Loucy (cell line): ENCODE data around the gene ERC1.

Source experiments
- H2AFZ ChIP-seq: fragments of 200-600 bp; sonication (generic); 2 replicates; pipeline ENCODE4 v1.6.0; 2016; ENCODE audit warnings: antibody characterized with exemption, mild to moderate bottlenecking, low read length, moderate library complexity
- H3F3A ChIP-seq: fragments of 200-600 bp; 2 replicates; pipeline ENCODE4 v1.6.0; 2016; ENCODE audit warnings: antibody characterized with exemption, low read depth, mild to moderate bottlenecking
- H3K27me3 ChIP-seq: fragments of 200-600 bp; sonication (generic); 2 replicates; pipeline ENCODE4 v1.6.1; 2014; ENCODE audit warnings: low read length, mild to moderate bottlenecking; ENCODE audit not compliant: insufficient read depth, poor library complexity, severe bottlenecking
- H3K36me3 ChIP-seq: fragments of 200-600 bp; sonication (generic); 2 replicates; pipeline ENCODE4 v1.6.1; 2016; ENCODE audit warnings: low read length; ENCODE audit not compliant: insufficient read depth
- H3K4me1 ChIP-seq: fragments of 200-600 bp; sonication (generic); 2 replicates; pipeline ENCODE4 v1.5.1; 2014; ENCODE audit warnings: low read length, mild to moderate bottlenecking; ENCODE audit not compliant: insufficient read depth, poor library complexity, severe bottlenecking
- H3K4me2 ChIP-seq: fragments of 200-600 bp; sonication (generic); 2 replicates; pipeline ENCODE4 v1.6.0; 2014; ENCODE audit warnings: antibody characterized with exemption, low read length, low read depth, mild to moderate bottlenecking; ENCODE audit not compliant: poor library complexity, severe bottlenecking
- H3K4me3 ChIP-seq: fragments of 200-600 bp; sonication (generic); 2 replicates; pipeline ENCODE4 v1.5.1; 2014; ENCODE audit warnings: low read length, mild to moderate bottlenecking, mixed read lengths; ENCODE audit not compliant: poor library complexity, severe bottlenecking
- H3K79me2 ChIP-seq: fragments of 200-600 bp; sonication (generic); 2 replicates; pipeline ENCODE4 v1.6.1; 2014; ENCODE audit warnings: low read length; ENCODE audit not compliant: insufficient read depth
- H3K9ac ChIP-seq: fragments of 200-600 bp; sonication (generic); 2 replicates; pipeline ENCODE4 v1.6.0; 2014; ENCODE audit warnings: mild to moderate bottlenecking, low read depth, low read length, moderate library complexity; ENCODE audit not compliant: poor library complexity, severe bottlenecking
- H3K9me2 ChIP-seq: fragments of 200-600 bp; sonication (generic); replicated peaks from 2 replicates; pipeline ENCODE4 v1.6.1; 2016; ENCODE audit warnings: low read depth, low read length, mixed read lengths
- H3K9me3 ChIP-seq: fragments of 200-600 bp; sonication (generic); 2 replicates; pipeline ENCODE4 v1.6.1; 2014; ENCODE audit warnings: mild to moderate bottlenecking, antibody characterized with exemption, low read length, low read depth; ENCODE audit not compliant: insufficient read depth
- H4K20me1 ChIP-seq: fragments of 200-600 bp; sonication (generic); 2 replicates; pipeline ENCODE4 v1.6.0; 2014; ENCODE audit warnings: antibody characterized with exemption, low read length, mild to moderate bottlenecking; ENCODE audit not compliant: insufficient read depth, poor library complexity, severe bottlenecking
- CTCF ChIP-seq: fragments of 200-600 bp; sonication (generic); conservative IDR thresholded peaks from 2 replicates; pipeline ENCODE4 v1.5.1; 2014; ENCODE audit warnings: mild to moderate bottlenecking, antibody characterized with exemption, low read length
- EZH2phosphoT487 ChIP-seq: fragments of 200-600 bp; IDR thresholded peaks from 2 replicates; pipeline ENCODE4 v1.6.1; 2018; ENCODE audit warnings: antibody characterized with exemption, mild to moderate bottlenecking, moderate library complexity, borderline replicate concordance

The ERC1 gene

GRCh38 chr12:1491983-1492697 is 501.1 kb downstream of the ERC1 start:
- TF ChIP-seq CTCF (no peak), EZH2phosphoT487 (no peak)
- Histone ChIP-seq H3K27me3 (no peaks in the 10 kb centered on the region), H3K4me1 (peaks cover 37% of the 10 kb centered on the region), H4K20me1 (no peaks in the 10 kb centered on the region), H3K9me3 (no peaks in the 10 kb centered on the region), H3K79me2 (no peaks in the 10 kb centered on the region), H3K36me3 (no peaks in the 10 kb centered on the region; the same call in 1 of the 2 replicates), H2AFZ (no peak overlapping the region), H3K4me3 (no peak overlapping the region), H3K4me2 (peak overlapping the region; percentile 18), H3K9ac (no peak overlapping the region), H3K9me2 (no peaks in the 10 kb centered on the region), H3F3A (peaks cover 12% of the 10 kb centered on the region; the same call in 1 of the 2 replicates)

GRCh38 chr12:1493781-1494565 is 502.9 kb downstream of the ERC1 start:
- H3K9me3 ChIP-seq, result no peaks in the 10 kb centered on the region
- no peak for TF ChIP-seq EZH2phosphoT487
- TF ChIP-seq CTCF, result no peak
- no peak overlapping the region for H2AFZ ChIP-seq
- H3K27me3 ChIP-seq, result no peaks in the 10 kb centered on the region
- peaks cover 27% of the 10 kb centered on the region for H3K4me1 ChIP-seq
- no peak overlapping the region for H3K4me3 ChIP-seq
- peaks cover 4% of the 10 kb centered on the region; the same call in 1 of the 2 replicates for H3F3A ChIP-seq
- no peaks in the 10 kb centered on the region; the same call in 1 of the 2 replicates for H3K36me3 ChIP-seq
- no peak overlapping the region for H3K4me2 ChIP-seq
- H3K9ac ChIP-seq, result no peak overlapping the region
- H3K9me2 ChIP-seq, result no peaks in the 10 kb centered on the region
- no peaks in the 10 kb centered on the region for H3K79me2 ChIP-seq
- H4K20me1 ChIP-seq, result no peaks in the 10 kb centered on the region

GRCh38 chr12:1494856-1495255 is 503.8 kb downstream of the ERC1 start:
- Histone ChIP-seq H3K27me3 (no peaks in the 10 kb centered on the region), H3F3A (no peaks in the 10 kb centered on the region), H3K4me1 (peaks cover 19% of the 10 kb centered on the region), H4K20me1 (no peaks in the 10 kb centered on the region), H3K9me2 (no peaks in the 10 kb centered on the region), H3K9ac (no peak overlapping the region), H3K4me2 (no peak overlapping the region), H2AFZ (no peak overlapping the region), H3K4me3 (no peak overlapping the region), H3K36me3 (no peaks in the 10 kb centered on the region; the same call in 1 of the 2 replicates), H3K79me2 (no peaks in the 10 kb centered on the region), H3K9me3 (no peaks in the 10 kb centered on the region)
- TF ChIP-seq CTCF, result no peak
- TF ChIP-seq EZH2phosphoT487, result no peak
